Breast epithelium (tissue), 4 donors: ENCODE data around the gene PDK2. TPM values are rescaled to one million over a fixed set of nuclear protein-coding genes. Genes with fewer than 3 reads are reported as not detected.

ENCODE experiments used
- DNase-seq, 2 donors: peaks; one replicate each; pipeline ENCODE4 v3.0.0-alpha.2; 2019; ENCODE audit warnings: low spot score in 2 of 2
- H3K27ac ChIP-seq, 2 donors: fragments of 200-600 bp; sonication (generic) in 1 of 2; one replicate each; pipeline ENCODE4 v1.5.1; 2016 to 2019; ENCODE audit warnings: mild to moderate bottlenecking in 1 of 2
- H3K27me3 ChIP-seq, 2 donors: fragments of 200-600 bp; sonication (generic) in 1 of 2; one replicate each; pipeline versions ENCODE4 v1.5.1 to v1.6.0; 2017 to 2019; ENCODE audit warnings: control low read depth in 1 of 2, mild to moderate bottlenecking in 1 of 2
- H3K36me3 ChIP-seq: fragments of 200-600 bp; one replicate; pipeline ENCODE4 v1.5.1; 2019
- H3K4me1 ChIP-seq, 2 donors: fragments of 200-600 bp; sonication (generic); one replicate each; pipeline ENCODE4 v1.5.1; 2016 to 2019; ENCODE audit warnings: control low read depth in 1 of 2
- H3K4me3 ChIP-seq, 3 donors: fragments of 200-600 bp; sonication (generic); 1 replicate in 2 of 3; 2 replicates in 1 of 3; pipeline ENCODE4 v1.5.1; 2016 to 2019; ENCODE audit warnings: mild to moderate bottlenecking in 3 of 3, moderate library complexity in 2 of 3
- H3K9me3 ChIP-seq, 2 donors: fragments of 200-600 bp; sonication (generic) in 1 of 2; one replicate each; pipeline ENCODE4 v1.5.1; 2016 to 2019; ENCODE audit warnings: control low read depth in 1 of 2
- POLR2A ChIP-seq: fragments of 450-650 bp; IDR thresholded peaks from one replicate; pipeline ENCODE4 v1.6.1; 2016; ENCODE audit warnings: antibody characterized with exemption, mild to moderate bottlenecking, moderate library complexity
- POLR2AphosphoS5 ChIP-seq, 3 donors: sonication (generic); formaldehyde crosslinking; IDR thresholded peaks; one replicate each; pipeline ENCODE4 v1.6.1; 2017; ENCODE audit warnings: antibody characterized with exemption in 3 of 3
- intact Hi-C: fragments of 100-400 bp; cut with DNase I; formaldehyde crosslinking; loops from one replicate; pipeline ENCODE4 v1.15.1; 2023; ENCODE audit warnings: low total_unique reads
- total RNA-seq, 3 donors: library from RNA; depleted of rRNA; stranded (reverse); fragments of >200 nt; gene quantifications; one replicate each; pipeline ENCODE4 v1.1.0, GENCODE V29; 2016
- TF ChIP-seq, protein P1 (sequence below), 3 donors: fragments of 450-650 bp; IDR thresholded peaks; one replicate each; pipeline ENCODE4 v1.5.1; 2016 to 2017; ENCODE audit warnings: antibody characterized with exemption in 3 of 3, mild to moderate bottlenecking in 3 of 3, moderate library complexity in 3 of 3

PDK2 gene
- total RNA-seq, 3 donors from 2014 or later: 28.2 to 53.4 (median 30.5) TPM

- no peaks in the 10 kb centered on the region for H3K9me3 ChIP-seq
- H3K36me3 ChIP-seq: no peaks in the 10 kb centered on the region
- peak overlapping the region in 1 of 2 donors; percentile 59 for H3K27ac ChIP-seq
- no peak overlapping the region for H3K4me3 ChIP-seq
- H3K27me3 ChIP-seq: no peaks in the 10 kb centered on the region
- H3K4me1 ChIP-seq: no peaks in the 10 kb centered on the region
- TF ChIP-seq, protein P1, sequence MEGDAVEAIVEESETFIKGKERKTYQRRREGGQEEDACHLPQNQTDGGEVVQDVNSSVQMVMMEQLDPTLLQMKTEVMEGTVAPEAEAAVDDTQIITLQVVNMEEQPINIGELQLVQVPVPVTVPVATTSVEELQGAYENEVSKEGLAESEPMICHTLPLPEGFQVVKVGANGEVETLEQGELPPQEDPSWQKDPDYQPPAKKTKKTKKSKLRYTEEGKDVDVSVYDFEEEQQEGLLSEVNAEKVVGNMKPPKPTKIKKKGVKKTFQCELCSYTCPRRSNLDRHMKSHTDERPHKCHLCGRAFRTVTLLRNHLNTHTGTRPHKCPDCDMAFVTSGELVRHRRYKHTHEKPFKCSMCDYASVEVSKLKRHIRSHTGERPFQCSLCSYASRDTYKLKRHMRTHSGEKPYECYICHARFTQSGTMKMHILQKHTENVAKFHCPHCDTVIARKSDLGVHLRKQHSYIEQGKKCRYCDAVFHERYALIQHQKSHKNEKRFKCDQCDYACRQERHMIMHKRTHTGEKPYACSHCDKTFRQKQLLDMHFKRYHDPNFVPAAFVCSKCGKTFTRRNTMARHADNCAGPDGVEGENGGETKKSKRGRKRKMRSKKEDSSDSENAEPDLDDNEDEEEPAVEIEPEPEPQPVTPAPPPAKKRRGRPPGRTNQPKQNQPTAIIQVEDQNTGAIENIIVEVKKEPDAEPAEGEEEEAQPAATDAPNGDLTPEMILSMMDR (IDR thresholded peaks at IDR 0.05): no peak
- TF ChIP-seq POLR2AphosphoS5 (IDR thresholded peaks at IDR 0.05): no peak
- TF ChIP-seq POLR2A: no peak
- DNase-seq: no peak
- intact Hi-C loops: no loop called here
These were observed 7.2 kb downstream of the PDK2 start for GRCh38 chr17:50102164-50102991.

- Histone ChIP-seq H3K9me3 (no peaks in the 10 kb centered on the region), H3K4me1 (no peaks in the 10 kb centered on the region), H3K27ac (no peak overlapping the region), H3K4me3 (no peak overlapping the region), H3K27me3 (no peaks in the 10 kb centered on the region), H3K36me3 (no peaks in the 10 kb centered on the region)
- DNase-seq: no peak
- no peak for TF ChIP-seq POLR2AphosphoS5 (IDR thresholded peaks at IDR 0.05)
- TF ChIP-seq POLR2A: no peak
- TF ChIP-seq, protein P1 (IDR thresholded peaks at IDR 0.05): no peak
- intact Hi-C loops: no loop called here
These were observed 8.1 kb downstream of the PDK2 start for GRCh38 chr17:50103252-50103651.

DNA sequence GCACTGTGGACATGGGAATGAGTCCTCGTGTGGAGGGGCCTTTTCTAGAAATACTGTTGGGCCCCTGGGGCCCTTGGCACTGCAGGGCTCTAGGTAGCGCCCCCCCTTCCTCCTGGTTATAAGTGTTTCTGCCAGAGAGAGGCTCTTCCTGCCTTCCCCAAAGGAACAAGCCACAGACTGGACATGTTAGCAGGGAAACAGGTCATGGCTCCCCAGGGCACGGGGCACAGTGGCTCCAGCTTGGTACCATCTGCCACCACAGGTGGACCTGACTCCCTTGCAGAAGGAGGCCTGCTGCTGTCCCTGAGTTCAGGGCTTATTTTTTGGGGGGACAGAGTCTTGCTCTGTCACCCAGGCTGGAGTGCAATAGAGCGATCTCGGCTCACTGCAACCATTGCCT is 8.8 kb downstream of the PDK2 start:
- TF ChIP-seq POLR2A: no peak
- TF ChIP-seq POLR2AphosphoS5 (IDR thresholded peaks at IDR 0.05): no peak
- TF ChIP-seq, protein P1 (IDR thresholded peaks at IDR 0.05): no peak
- no peaks in the 10 kb centered on the region for H3K27me3 ChIP-seq
- no peak for DNase-seq
- no peak overlapping the region for H3K4me3 ChIP-seq
- intact Hi-C loops: no loop called here
- no peaks in the 10 kb centered on the region for H3K36me3 ChIP-seq
- no peak overlapping the region for H3K27ac ChIP-seq
- H3K4me1 ChIP-seq: no peaks in the 10 kb centered on the region
- no peaks in the 10 kb centered on the region for H3K9me3 ChIP-seq

DNA sequence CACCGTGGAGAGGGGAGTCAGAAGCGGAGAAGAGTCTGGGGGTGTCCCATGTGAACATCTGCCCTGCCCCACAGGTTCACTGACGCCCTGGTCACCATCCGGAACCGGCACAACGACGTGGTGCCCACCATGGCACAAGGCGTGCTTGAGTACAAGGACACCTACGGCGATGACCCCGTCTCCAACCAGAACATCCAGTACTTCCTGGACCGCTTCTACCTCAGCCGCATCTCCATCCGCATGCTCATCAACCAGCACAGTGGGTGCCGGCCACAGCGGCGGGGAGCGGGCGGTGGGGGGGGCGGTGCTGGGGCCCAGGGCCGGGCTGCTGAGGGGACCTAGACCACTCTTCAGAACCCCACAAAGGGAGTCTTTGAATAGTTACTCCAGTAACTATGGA is 10.7 kb downstream of the PDK2 start:
- H3K27me3 ChIP-seq: no peaks in the 10 kb centered on the region
- no peaks in the 10 kb centered on the region for H3K36me3 ChIP-seq
- no peak for DNase-seq
- H3K4me1 ChIP-seq: no peaks in the 10 kb centered on the region
- no peaks in the 10 kb centered on the region for H3K9me3 ChIP-seq
- no peak overlapping the region for H3K4me3 ChIP-seq
- H3K27ac ChIP-seq: no peak overlapping the region
- intact Hi-C loops: no loop called here
- TF ChIP-seq POLR2A: no peak
- TF ChIP-seq POLR2AphosphoS5 (IDR thresholded peaks at IDR 0.05): no peak
- TF ChIP-seq, protein P1 (IDR thresholded peaks at IDR 0.05): no peak

- Histone ChIP-seq H3K27ac (no peak overlapping the region), H3K4me1 (peaks cover 0 to 3% of the 10 kb centered on the region in 2 donors), H3K4me3 (no peak overlapping the region), H3K36me3 (no peaks in the 10 kb centered on the region), H3K9me3 (no peaks in the 10 kb centered on the region), H3K27me3 (no peaks in the 10 kb centered on the region)
- intact Hi-C loops: no loop called here
- DNase-seq: no peak
- no peak for TF ChIP-seq POLR2AphosphoS5 (IDR thresholded peaks at IDR 0.05)
These were observed 11.4 kb downstream of the PDK2 start for GRCh38 chr17:50106393-50107131.
